ENCODE data around the gene SEMA3A.

DNA sequence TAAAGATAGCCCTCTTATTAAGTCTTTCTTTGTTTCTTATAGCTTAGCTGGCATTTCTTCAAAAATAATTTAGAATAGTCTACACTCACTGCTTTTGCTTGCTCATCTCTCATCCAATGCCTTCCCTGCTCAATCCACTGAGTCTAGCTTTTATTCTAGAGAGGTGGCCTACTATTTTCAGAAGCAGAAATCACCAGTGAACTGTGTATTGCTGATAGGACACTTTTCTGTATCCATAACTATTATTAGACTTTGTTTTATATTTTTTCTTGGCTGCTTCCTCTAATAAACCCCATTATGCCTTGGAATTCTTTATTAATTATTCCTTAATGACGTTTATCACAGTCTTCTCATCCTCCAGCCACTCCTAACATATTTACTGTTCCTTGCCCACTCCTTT is 206.8 kb downstream of the SEMA3A start:
- TF ChIP-seq, protein P1, sequence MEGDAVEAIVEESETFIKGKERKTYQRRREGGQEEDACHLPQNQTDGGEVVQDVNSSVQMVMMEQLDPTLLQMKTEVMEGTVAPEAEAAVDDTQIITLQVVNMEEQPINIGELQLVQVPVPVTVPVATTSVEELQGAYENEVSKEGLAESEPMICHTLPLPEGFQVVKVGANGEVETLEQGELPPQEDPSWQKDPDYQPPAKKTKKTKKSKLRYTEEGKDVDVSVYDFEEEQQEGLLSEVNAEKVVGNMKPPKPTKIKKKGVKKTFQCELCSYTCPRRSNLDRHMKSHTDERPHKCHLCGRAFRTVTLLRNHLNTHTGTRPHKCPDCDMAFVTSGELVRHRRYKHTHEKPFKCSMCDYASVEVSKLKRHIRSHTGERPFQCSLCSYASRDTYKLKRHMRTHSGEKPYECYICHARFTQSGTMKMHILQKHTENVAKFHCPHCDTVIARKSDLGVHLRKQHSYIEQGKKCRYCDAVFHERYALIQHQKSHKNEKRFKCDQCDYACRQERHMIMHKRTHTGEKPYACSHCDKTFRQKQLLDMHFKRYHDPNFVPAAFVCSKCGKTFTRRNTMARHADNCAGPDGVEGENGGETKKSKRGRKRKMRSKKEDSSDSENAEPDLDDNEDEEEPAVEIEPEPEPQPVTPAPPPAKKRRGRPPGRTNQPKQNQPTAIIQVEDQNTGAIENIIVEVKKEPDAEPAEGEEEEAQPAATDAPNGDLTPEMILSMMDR (IDR thresholded peaks at IDR 0.05) = no peak
- TF ChIP-seq POLR2A (IDR thresholded peaks at IDR 0.05) = no peak
